Measurements from ENCODE around the gene PLEKHB2.
"Not testable (repeated sequence)": the region's sequence is repeated elsewhere in the genome, so short reads cannot be mapped to it uniquely, and the experiment has no call there.

The PLEKHB2 gene

DNA sequence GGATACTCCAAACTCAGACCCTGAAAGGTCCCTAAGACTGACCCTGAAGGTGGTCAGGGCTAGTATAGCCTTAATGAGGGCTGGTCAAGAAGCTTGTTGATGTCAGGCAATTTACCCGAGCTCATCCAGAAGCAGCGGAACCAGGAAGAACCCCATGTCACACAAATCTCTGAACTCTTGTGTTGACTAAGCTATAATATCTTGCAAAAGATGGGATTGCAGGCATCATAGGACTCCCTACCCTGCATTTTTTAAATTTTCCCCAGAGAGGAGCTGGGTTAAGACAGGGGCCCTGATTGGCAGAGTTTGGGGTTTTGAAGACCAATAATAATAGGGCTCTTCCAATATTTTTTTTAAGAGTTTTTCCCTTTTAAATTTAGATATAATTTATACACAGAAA, 2.0 kb upstream of the PLEKHB2 start:
- Histone ChIP-seq H3K4me3 (no peak overlapping the region), H3K27ac (no peak overlapping the region)
- no peak for DNase-seq (ENCODE audit: low spot score)
- TF ChIP-seq, protein P1, sequence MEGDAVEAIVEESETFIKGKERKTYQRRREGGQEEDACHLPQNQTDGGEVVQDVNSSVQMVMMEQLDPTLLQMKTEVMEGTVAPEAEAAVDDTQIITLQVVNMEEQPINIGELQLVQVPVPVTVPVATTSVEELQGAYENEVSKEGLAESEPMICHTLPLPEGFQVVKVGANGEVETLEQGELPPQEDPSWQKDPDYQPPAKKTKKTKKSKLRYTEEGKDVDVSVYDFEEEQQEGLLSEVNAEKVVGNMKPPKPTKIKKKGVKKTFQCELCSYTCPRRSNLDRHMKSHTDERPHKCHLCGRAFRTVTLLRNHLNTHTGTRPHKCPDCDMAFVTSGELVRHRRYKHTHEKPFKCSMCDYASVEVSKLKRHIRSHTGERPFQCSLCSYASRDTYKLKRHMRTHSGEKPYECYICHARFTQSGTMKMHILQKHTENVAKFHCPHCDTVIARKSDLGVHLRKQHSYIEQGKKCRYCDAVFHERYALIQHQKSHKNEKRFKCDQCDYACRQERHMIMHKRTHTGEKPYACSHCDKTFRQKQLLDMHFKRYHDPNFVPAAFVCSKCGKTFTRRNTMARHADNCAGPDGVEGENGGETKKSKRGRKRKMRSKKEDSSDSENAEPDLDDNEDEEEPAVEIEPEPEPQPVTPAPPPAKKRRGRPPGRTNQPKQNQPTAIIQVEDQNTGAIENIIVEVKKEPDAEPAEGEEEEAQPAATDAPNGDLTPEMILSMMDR (IDR thresholded peaks at IDR 0.05), result no peak

DNA sequence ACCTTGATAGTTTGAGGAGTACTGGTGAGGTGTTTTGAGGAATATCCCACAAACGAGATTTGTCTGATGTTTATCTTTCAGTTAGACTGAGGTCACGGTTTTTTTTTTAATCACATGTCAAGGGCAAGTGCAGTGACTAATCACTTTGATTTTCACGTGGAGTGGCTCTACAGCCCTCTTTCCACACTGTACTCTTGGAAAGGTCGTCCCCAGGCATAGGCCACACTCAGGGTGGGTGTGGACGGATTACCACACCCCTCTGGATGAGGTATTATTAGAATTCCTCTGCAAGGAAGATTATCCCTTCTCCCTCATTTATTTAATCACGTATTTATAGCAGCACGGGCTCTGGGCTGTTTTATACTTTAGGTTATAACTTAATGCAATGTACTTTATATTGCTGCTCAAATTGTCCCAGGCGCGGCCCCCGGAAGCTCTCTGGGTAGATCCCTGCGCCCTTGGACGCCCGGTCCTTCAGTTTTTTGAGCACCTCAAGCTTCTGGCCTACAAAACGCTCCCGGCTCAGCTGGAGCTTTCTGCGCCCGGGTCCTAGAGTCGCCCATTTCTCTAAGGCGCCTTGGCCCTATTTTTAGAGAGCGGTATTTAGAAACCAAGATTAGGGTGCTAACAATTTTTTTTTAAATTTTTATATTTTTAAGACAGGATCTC, 515 bp upstream of the PLEKHB2 start:
- Histone ChIP-seq H3K4me3 (peak overlapping the region; percentile 97), H3K27ac (peak overlapping the region; percentile 89 to 98)
- TF ChIP-seq, protein P1 (IDR thresholded peaks at IDR 0.05), result no peak
- peak; percentile 87 for DNase-seq (ENCODE audit: low spot score)

DNA sequence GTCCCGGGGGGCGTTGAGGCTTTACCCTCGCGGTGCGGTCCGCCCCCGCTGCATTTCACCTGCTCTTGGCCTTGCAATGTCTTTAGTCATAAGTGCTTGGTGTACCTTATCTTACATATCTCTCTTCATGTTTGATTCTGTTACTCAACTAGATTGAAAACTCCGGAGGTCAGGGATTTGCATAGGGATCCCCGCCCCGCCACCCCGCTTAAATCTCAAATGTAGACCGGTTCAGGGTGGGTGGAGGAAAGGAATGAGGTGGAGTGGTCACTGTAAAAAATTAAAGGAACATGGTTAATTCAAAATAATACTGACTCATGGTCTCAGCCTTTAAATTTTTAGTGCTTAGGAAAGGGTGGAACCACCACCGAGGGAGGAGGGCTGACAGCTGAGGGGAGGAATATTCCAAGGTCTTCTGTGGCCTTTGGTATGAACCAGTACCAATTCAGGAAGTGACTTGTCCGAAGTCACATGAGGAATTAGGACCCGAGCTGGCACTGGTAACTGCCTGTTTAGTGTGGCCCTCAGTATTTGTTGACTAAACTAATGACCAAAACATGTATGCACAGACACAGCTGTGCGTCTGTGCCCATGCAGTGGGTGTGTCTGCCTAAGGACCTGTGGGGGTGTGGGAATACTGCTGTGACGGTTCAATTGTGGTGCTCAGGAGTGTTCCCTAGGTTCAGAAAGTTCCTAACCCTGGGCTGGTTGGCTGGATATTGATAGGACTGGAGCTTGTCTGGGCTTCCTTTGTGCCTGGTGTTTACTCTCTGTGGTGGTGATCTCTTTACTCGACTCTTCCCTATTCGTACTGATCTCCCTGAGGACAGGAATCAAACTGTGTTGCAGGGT, 1.0 kb downstream of the PLEKHB2 start:
- H3K27ac ChIP-seq, result peak overlapping the region; percentile 89 to 98
- DNase-seq (ENCODE audit: low spot score), result peak; percentile 74
- peak overlapping the region; percentile 97 for H3K4me3 ChIP-seq
- TF ChIP-seq, protein P1 (IDR thresholded peaks at IDR 0.05), result no peak

DNA sequence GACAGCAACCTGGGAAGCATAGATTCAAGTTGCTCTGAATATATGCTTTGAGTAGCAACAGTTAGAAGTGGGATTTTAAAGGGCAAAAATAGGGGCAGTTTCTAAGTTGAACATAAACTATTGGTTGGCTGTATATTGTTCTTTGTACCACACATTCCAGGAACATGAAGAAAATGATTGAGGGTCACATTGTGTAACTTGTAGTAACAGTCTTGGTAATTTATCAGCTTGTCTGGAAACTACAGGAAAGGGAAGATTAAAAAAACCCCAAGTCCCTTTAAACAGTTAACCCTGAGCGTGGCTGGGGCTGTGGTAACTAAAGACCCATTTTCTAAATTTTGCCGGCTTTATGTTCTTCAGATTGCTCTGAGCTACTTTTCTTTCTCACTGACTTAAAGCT, 7.4 kb downstream of the PLEKHB2 start:
- no peak overlapping the region for H3K4me3 ChIP-seq
- no peak overlapping the region for H3K27ac ChIP-seq
- TF ChIP-seq, protein P1 (IDR thresholded peaks at IDR 0.05), result no peak
- no peak for DNase-seq (ENCODE audit: low spot score)

DNA sequence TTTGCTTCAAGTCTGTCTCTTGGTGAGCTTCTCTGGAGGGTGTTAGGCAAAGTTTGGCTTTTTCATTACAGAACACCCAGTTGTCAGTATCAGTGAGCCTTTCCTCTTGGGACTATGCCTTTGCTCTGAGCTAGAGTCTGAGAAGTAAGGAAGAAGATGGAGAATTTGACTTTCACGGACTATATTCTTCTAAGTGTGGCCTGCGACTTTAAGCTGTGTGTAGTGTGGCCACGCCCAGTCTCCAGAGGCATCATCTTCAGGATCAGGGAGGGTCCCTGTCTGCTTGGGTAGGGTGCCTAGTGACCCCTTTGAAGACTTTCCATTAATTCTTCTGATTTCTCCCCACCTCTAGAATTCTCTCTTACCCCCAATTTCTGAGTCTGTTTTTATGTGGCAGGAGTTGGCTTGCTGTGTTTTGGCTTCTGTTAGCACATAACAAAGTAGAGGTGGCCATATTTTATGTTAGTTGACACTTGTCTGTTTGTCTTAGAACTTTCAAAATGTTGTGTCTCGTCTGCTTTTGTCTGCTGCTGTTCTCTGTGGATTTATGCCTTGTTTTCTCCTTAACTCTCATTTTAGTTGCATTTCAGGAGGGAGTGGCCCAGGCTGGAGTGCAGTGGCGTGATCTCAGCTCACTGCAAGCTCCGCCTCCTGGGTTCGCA, 8.6 kb downstream of the PLEKHB2 start:
- TF ChIP-seq, protein P1 (IDR thresholded peaks at IDR 0.05), result no peak
- Histone ChIP-seq H3K27ac (no peak overlapping the region), H3K4me3 (no peak overlapping the region)
- DNase-seq (ENCODE audit: low spot score), result no peak

DNA sequence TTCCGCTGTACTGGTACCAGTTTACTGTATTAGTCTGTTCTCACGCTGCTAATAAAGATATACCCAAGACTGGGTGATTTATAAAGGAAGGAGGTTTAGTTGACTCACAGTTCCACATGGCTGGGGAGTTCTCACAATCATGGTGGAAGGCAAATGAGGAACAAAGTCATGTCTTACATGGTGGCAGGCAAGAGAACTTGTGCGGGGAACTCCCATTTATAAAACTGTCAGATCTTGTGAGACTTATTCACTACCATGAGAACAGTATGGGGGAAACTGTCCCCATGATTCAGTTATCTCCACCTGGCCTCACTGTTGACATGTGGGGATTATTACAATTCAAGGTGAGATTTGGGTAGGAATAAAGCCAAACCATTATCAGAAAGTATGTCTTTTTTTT, 9.8 kb downstream of the PLEKHB2 start:
- H3K27ac ChIP-seq; DNase-seq (ENCODE audit: low spot score); H3K4me3 ChIP-seq: not testable (repeated sequence)

DNA sequence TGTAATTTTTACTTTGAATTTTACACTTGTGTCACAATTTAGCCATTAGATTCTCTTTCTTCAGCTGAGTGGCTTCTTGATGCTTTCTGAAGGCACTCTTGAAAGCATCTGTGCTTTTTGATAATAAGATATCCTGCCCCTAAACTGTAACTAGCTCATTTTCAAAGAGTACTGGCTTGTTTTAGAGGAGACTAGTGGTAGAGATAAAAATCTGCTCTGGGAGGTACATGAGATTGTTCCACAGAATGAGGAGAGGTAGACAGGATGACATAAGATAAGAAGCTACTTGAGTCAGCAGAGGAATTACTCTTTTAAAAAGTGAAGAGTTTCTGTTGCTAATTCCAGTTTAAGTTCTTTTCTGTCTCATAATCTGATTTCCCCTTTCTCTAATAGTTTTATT, 10.6 kb downstream of the PLEKHB2 start:
- no peak for DNase-seq (ENCODE audit: low spot score)
- no peak overlapping the region for H3K27ac ChIP-seq
- TF ChIP-seq, protein P1 (IDR thresholded peaks at IDR 0.05), result no peak
- H3K4me3 ChIP-seq, result no peak overlapping the region

All from coronary artery (tissue), 2 donors.